Diencephalon (tissue), 1 donor: ENCODE results near the gene TLE2. TPM values are rescaled to one million over a fixed set of nuclear protein-coding genes. Genes with fewer than 3 reads are reported as not detected.

Experiments used
- total RNA-seq: library from RNA; depleted of rRNA; stranded (reverse); fragments of >200 nt; gene quantifications from one replicate; pipeline ENCODE4 v1.2.3, GENCODE V29; 2014

Gene TLE2
- total RNA-seq: 27.2 TPM

DNA sequence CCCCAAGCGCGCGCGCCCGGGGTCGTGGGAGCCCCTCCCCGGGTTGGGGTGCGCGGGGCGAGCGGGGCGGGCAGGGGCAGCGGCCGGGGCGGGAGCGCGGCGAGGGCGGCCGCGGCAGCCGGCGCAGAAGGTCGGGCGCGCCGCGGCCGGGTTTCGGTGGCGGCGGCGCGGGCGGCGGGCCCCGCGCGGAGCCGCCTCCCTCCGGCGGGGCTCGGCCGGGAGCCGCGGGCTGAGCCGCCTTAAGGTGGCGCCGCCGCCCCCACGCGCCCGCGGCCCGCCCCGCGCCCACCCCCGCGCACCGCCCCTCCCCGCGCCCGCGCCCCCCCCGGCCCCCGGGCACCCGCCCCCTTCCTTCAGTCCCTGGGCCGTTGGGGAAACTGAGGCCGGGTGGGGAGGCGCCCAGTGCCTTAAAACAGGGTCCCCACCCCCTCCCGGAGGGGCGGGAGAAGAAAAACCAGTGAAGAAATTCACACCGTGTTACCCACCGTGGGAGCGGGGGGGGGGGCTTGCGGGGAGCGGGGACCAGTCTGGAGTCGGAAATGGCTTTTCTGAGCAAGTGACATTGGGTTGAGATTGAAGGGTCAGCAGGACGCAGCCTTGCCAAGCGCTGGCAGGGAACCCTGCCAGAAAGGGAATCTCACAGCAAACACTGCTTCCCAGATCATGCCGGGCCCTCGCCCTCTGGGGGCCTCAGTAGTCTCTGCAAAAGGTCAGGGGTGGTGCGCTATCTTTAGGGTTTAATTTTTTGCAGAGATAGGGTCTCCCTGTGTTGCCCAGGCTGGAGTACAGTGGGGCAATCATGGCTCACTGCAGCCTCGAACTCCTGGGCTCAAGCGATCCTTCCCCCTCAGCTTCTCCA lies at the start of gene TLE2:
Gene TLE2, minus strand, starts transcription at position 216 of the 859 bp plus-strand sequence. CDS start 376 bp downstream, outside the sequence.

DNA sequence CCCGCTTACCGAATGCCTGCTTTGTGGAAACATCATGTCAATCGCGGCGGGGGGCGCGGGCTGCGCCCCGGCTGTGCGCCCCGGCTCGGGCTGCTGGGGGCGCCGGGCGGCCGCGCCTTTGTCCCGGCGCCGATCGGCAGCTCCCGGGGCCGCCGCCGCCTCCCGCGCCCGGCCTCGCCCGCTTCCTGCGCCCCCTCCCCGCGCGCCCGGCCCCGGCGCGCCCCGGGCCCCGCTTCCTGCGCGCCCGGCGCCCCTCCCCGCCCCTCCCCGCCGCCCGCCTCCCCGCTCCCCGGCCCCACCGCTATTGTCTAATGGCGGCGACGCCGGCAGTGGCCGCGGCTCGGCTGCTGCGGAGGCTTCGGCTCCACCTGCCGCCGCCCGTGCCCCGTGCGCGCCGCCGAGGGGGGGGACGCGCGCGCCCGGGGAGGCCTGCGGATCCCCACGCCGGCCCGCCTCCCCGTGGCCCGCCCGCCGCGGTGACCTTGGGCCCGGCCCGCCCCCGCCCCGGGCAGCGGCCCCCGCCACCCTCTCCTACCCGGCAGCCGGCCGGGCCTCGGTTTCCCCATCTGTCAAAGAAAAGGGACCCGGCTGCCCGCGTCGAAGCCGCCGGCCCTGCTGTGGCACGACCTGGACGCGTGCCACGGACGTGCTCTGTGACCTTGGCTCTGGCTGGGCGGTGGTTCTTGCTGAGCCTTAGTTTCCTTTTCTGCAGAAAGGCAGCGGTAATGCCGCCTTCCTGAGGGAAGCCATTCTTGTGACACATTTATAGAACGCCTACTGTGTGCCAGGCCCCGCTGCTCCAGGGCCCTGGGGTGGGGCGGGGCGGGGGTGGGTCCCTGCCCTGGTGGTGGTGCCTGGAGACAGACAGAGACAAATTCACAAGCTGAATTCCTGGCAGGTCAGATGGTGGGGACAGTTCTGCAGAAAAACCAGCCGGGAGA lies 33.4 kb upstream of the TLE2 start, which contains the start of gene TLE5:
Gene TLE5, minus strand, starts transcription at position 331 of the 941 bp plus-strand sequence. Its CDS starts 295 bp downstream, at position 36.

DNA sequence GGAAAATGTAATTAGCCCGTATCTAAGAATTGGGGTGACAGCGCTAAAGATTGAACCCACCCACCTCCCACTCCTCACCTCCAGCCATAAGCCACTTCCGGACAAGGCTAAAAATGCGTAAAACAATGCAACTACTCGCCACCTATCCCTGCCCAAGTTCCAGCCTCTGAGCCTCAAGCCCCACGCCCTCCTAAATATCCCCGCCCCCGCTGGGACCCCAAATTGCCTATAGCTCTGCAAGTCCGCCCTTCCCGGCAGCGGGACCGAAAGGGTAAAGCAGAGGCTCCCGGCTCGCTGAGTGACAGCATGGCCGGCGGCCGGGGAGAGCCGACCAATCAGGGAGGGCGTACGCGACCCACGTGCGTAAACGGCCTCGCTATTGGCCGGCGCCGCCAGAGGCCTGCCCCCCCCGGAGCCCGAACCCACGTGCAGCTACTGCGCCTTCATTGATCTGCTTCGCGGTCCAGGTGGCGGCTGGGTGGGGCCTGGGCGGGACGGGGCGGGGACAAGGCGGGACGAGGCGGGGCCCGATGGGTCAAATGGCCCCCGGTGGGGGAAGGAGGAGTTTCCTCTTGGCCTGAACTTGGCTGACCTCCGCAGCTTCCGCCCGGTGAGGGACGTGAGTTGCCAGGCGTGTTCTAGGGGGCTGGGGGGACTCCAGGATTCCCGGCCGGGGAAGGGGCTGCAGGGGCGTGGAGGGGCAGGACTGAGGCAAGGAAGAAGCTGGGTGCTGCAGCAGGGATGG lies 51.9 kb downstream of the TLE2 start, which contains the start of gene TLE6:
Gene TLE6, plus strand, starts transcription at position 564 of the 745 bp plus-strand sequence. CDS start 670 bp downstream, outside the sequence.

Other genes with a start within 250 kb of the TLE2 start
- 40.6 TPM for gene SGTA, start 246.0 kb downstream of the TLE2 start, total RNA-seq
- 29.3 TPM for gene THOP1, start 243.8 kb downstream of the TLE2 start, total RNA-seq
- 15.9 TPM for gene ZNF554, start 209.4 kb downstream of the TLE2 start, total RNA-seq
- 22.1 TPM for gene ZNF555, start 187.8 kb downstream of the TLE2 start, total RNA-seq
- 0.46 TPM for gene ZNF556, start 161.9 kb downstream of the TLE2 start, total RNA-seq
- gene ZNF57, start 128.4 kb downstream of the TLE2 start, total RNA-seq: 6.0 TPM
- 7.4 TPM for gene ZNF77, start 84.3 kb downstream of the TLE2 start, total RNA-seq
- gene TLE6, start 51.7 kb downstream of the TLE2 start, total RNA-seq: 3.9 TPM
- gene TLE5, start 33.2 kb upstream of the TLE2 start, total RNA-seq: 160 TPM
- 51.2 TPM for gene GNA11, start 65.1 kb upstream of the TLE2 start, total RNA-seq
- gene GNA15, start 106.8 kb upstream of the TLE2 start, total RNA-seq: 1.4 TPM
- 0.23 TPM for gene S1PR4, start 149.5 kb upstream of the TLE2 start, total RNA-seq
- 13.4 TPM for gene NCLN, start 156.7 kb upstream of the TLE2 start, total RNA-seq
- 63.7 TPM for gene CELF5, start 195.4 kb upstream of the TLE2 start, total RNA-seq